ENCODE measurements around the gene PALD1. TPM values are rescaled to one million over a fixed set of nuclear protein-coding genes. Genes with fewer than 3 reads are reported as not detected.

PALD1 gene
- polyA plus RNA-seq, 1 of the 3 experiments (the other 2 are of a cell fraction) = 0.16 TPM

DNA sequence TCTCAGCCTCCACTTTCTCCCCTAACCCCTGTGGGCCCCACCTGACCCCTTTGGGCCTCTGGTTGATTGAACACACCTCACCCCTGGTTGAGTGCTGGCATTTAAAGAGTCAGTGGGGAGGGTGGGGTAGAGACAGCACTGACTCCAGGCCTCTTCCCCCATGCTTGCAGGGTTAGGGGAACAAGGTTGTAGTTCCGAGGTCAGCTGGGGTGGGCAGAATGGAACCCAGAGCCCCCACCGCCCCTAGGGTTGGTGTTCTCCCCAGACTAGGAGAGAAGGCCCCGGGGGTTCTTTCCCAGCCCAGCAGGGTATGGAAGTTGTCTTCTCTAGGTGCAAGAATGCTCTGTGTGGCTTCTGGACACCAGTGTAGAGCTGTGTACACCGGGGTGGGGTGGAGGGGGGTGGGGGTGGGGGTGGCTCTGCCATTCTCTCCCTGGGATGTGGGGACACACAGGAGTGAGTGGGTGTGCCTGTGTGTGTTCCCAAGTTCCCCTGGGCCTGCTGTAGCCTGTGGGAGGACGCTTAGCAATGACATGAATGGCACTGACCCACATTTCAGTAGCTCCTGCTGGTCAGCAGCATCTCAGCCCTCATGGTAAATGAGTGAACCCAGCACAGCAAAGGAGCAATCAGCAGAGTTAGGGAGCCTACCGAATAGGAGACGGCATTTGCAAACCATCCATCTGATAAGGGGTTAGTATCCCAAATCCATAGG, 90.4 kb downstream of the PALD1 start:
- H2AFZ ChIP-seq (ENCODE audit: low read depth) = no peak overlapping the region
- no peaks in the 10 kb centered on the region for H4K20me1 ChIP-seq (ENCODE audit: insufficient read depth)
- TF ChIP-seq, protein P1, sequence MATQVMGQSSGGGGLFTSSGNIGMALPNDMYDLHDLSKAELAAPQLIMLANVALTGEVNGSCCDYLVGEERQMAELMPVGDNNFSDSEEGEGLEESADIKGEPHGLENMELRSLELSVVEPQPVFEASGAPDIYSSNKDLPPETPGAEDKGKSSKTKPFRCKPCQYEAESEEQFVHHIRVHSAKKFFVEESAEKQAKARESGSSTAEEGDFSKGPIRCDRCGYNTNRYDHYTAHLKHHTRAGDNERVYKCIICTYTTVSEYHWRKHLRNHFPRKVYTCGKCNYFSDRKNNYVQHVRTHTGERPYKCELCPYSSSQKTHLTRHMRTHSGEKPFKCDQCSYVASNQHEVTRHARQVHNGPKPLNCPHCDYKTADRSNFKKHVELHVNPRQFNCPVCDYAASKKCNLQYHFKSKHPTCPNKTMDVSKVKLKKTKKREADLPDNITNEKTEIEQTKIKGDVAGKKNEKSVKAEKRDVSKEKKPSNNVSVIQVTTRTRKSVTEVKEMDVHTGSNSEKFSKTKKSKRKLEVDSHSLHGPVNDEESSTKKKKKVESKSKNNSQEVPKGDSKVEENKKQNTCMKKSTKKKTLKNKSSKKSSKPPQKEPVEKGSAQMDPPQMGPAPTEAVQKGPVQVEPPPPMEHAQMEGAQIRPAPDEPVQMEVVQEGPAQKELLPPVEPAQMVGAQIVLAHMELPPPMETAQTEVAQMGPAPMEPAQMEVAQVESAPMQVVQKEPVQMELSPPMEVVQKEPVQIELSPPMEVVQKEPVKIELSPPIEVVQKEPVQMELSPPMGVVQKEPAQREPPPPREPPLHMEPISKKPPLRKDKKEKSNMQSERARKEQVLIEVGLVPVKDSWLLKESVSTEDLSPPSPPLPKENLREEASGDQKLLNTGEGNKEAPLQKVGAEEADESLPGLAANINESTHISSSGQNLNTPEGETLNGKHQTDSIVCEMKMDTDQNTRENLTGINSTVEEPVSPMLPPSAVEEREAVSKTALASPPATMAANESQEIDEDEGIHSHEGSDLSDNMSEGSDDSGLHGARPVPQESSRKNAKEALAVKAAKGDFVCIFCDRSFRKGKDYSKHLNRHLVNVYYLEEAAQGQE (IDR thresholded peaks at IDR 0.05; ENCODE audit: low read depth, low read length) = no peak
- TF ChIP-seq CTCF (IDR thresholded peaks at IDR 0.05) = no peak
- no peak for TF ChIP-seq JUND (IDR thresholded peaks at IDR 0.05)
- no peak for TF ChIP-seq RCOR1 (IDR thresholded peaks at IDR 0.05; ENCODE audit: low read length)
- TF ChIP-seq NFIC (IDR thresholded peaks at IDR 0.05; ENCODE audit: borderline replicate concordance) = no peak
- TF ChIP-seq EZH2phosphoT487 (IDR thresholded peaks at IDR 0.05; ENCODE audit: borderline replicate concordance, low read depth) = no peak
- TF ChIP-seq GABPA (IDR thresholded peaks at IDR 0.05; ENCODE audit: low read depth) = no peak
- TF ChIP-seq, protein P2, sequence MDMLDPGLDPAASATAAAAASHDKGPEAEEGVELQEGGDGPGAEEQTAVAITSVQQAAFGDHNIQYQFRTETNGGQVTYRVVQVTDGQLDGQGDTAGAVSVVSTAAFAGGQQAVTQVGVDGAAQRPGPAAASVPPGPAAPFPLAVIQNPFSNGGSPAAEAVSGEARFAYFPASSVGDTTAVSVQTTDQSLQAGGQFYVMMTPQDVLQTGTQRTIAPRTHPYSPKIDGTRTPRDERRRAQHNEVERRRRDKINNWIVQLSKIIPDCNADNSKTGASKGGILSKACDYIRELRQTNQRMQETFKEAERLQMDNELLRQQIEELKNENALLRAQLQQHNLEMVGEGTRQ (IDR thresholded peaks at IDR 0.05; ENCODE audit: borderline replicate concordance, low read depth, low read length) = no peak
- H3K4me3 ChIP-seq (ENCODE audit: low read depth in 2 of 2, low read length in 1 of 2) = no peak overlapping the region
- ChIA-PET CTCF (interaction anchor here (0.9 kb wide), 1 partner anchor 19 kb away, joined by 3 read pairs; no protein-coding TSS in a partner anchor), POLR2A (no interaction called here)
- H3K4me2 ChIP-seq = no peak overlapping the region
- 66% methylated on average over 6 of the region's 7 CpGs for WGBS (ENCODE audit: low lambda C conversion rate)
- H3K27me3 ChIP-seq (ENCODE audit: insufficient read depth) = no peaks in the 10 kb centered on the region
- H3K9me2 ChIP-seq = no peaks in the 10 kb centered on the region
- H3K9ac ChIP-seq = no peak overlapping the region
- no peaks in the 10 kb centered on the region for H3K36me3 ChIP-seq (replicated peaks in 1 of 2; ENCODE audit: control insufficient read depth in 1 of 2, insufficient read depth in 2 of 2, low read length in 1 of 2)
- H3K27ac ChIP-seq (ENCODE audit: low read depth in 2 of 2, low read length in 1 of 2) = no peak overlapping the region
- peaks cover 0 to 17% of the 10 kb centered on the region in 2 experiments; a peak in 1 of 4 replicates for H3K4me1 ChIP-seq (ENCODE audit: control insufficient read depth in 1 of 2, insufficient read depth in 2 of 2, low read depth in 1 of 2, low read length in 1 of 2)
- no peaks in the 10 kb centered on the region for H3K79me2 ChIP-seq (ENCODE audit: insufficient read depth)
- H3K9me3 ChIP-seq = no peaks in the 10 kb centered on the region
- no peak for DNase-seq
- no peaks in the 10 kb centered on the region for H3F3A ChIP-seq (replicated peaks; ENCODE audit: insufficient read depth)

DNA sequence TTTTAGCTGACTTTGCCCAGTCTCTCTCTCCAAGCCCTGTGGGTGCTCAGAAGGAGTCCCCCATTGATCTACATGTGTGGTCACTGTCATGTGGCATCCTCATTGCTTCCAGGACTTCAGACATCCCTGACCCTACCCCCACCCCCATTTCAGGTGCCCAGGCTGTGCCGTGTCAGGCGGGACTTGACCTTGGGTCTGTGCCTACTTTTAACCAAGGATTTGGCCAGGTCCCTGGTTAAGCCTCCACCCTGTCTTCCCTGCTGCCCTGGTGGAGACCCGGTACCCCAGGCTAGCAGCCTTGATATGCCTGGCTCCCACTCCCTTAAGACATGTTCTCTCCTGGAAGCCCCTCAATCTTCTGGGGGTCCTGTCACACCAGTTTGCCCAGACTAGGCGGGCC, 92.7 kb downstream of the PALD1 start:
- H3K4me2 ChIP-seq = no peak overlapping the region
- H3K9ac ChIP-seq = no peak overlapping the region
- TF ChIP-seq RCOR1 (IDR thresholded peaks at IDR 0.05; ENCODE audit: low read length) = no peak
- no peak for TF ChIP-seq GABPA (IDR thresholded peaks at IDR 0.05; ENCODE audit: low read depth)
- no peak for TF ChIP-seq MEF2A (IDR thresholded peaks at IDR 0.05; ENCODE audit: borderline replicate concordance, low read depth)
- TF ChIP-seq YY1 (IDR thresholded peaks at IDR 0.05; ENCODE audit: low read depth) = no peak
- no peak for TF ChIP-seq TCF12 (IDR thresholded peaks at IDR 0.05)
- TF ChIP-seq ELF1 (IDR thresholded peaks at IDR 0.05) = no peak
- no peak for TF ChIP-seq RAD21 (IDR thresholded peaks at IDR 0.05; ENCODE audit: low read length)
- no peak for TF ChIP-seq RXRA (IDR thresholded peaks at IDR 0.05; ENCODE audit: borderline replicate concordance, low read depth)
- no peak for TF ChIP-seq FOSL2 (IDR thresholded peaks at IDR 0.05; ENCODE audit: borderline replicate concordance, low read depth)
- TF ChIP-seq IRF3 (IDR thresholded peaks at IDR 0.05; ENCODE audit: low read depth, low read length) = no peak
- TF ChIP-seq EP300 (IDR thresholded peaks at IDR 0.05; ENCODE audit: borderline replicate concordance in 1 of 2, low read depth in 1 of 2, low read length in 1 of 2) = no peak
- no peak for TF ChIP-seq TAF1 (IDR thresholded peaks at IDR 0.05; ENCODE audit: borderline replicate concordance, low read depth, low read length)
- TF ChIP-seq SMC3 (IDR thresholded peaks at IDR 0.05; ENCODE audit: low read depth, low read length) = no peak
- TF ChIP-seq GATA2 (CRISPR knock-in tag; IDR thresholded peaks at IDR 0.05) = no peak
- no peak for TF ChIP-seq FOXJ3 (CRISPR knock-in tag; IDR thresholded peaks at IDR 0.05)
- no peaks in the 10 kb centered on the region for H3K9me2 ChIP-seq
- no peak overlapping the region for H2AFZ ChIP-seq (ENCODE audit: low read depth)
- H3F3A ChIP-seq (replicated peaks; ENCODE audit: insufficient read depth) = no peaks in the 10 kb centered on the region
- no peaks in the 10 kb centered on the region for H4K20me1 ChIP-seq (ENCODE audit: insufficient read depth)
- H3K27ac ChIP-seq (ENCODE audit: low read depth in 2 of 2, low read length in 1 of 2) = peak overlapping the region in 1 of 2 experiments; percentile 23; a peak in 1 of 4 replicates
- H3K4me1 ChIP-seq (ENCODE audit: control insufficient read depth in 1 of 2, insufficient read depth in 2 of 2, low read depth in 1 of 2, low read length in 1 of 2) = peaks cover 0 to 21% of the 10 kb centered on the region in 2 experiments; a peak in 1 of 4 replicates
- ChIA-PET POLR2A (interaction anchor here (1.0 kb wide), 2 partner anchors 14 to 183 kb away, joined by 3 to 4 read pairs; no protein-coding TSS in a partner anchor), CTCF (interaction anchor here (1.0 kb wide), 1 partner anchor 280 kb away, joined by 4 read pairs; no protein-coding TSS in a partner anchor)
- H3K79me2 ChIP-seq (ENCODE audit: insufficient read depth) = no peaks in the 10 kb centered on the region
- H3K4me3 ChIP-seq (ENCODE audit: low read depth in 2 of 2, low read length in 1 of 2) = no peak overlapping the region
- H3K9me3 ChIP-seq = no peaks in the 10 kb centered on the region
- no peaks in the 10 kb centered on the region for H3K27me3 ChIP-seq (ENCODE audit: insufficient read depth)
- no peaks in the 10 kb centered on the region for H3K36me3 ChIP-seq (replicated peaks in 1 of 2; ENCODE audit: control insufficient read depth in 1 of 2, insufficient read depth in 2 of 2, low read length in 1 of 2)
- WGBS (ENCODE audit: low lambda C conversion rate) = 71% methylated on average over 4 of the region's 4 CpGs
- no peak for DNase-seq

Measured in SK-N-SH (cell line).